KOPT-K1 (cell line): ENCODE measurements around the gene SP4.

ENCODE experiments used
- H3K27ac ChIP-seq: fragments of 200-600 bp; sonication (generic); 2 replicates; pipeline ENCODE4 v1.5.1; 2016; ENCODE audit warnings: antibody characterized with exemption, mild to moderate bottlenecking, low read depth, low read length; ENCODE audit not compliant: poor library complexity, severe bottlenecking
- H3K36me3 ChIP-seq: fragments of 200-600 bp; sonication (generic); 2 replicates; pipeline ENCODE4 v1.5.1; 2017; ENCODE audit warnings: antibody characterized with exemption, mild to moderate bottlenecking, low read length, moderate library complexity; ENCODE audit not compliant: insufficient read depth
- H3K9me3 ChIP-seq: fragments of 200-600 bp; sonication (generic); 2 replicates; pipeline ENCODE4 v1.5.1; 2017; ENCODE audit warnings: antibody characterized with exemption, low read length, mild to moderate bottlenecking; ENCODE audit not compliant: insufficient read depth, poor library complexity, severe bottlenecking

Gene SP4

GRCh38 chr7:21469894-21470293, 42.0 kb downstream of the SP4 start:
- Histone ChIP-seq H3K36me3 (peaks cover 7% of the 10 kb centered on the region; the same call in 1 of the 2 replicates), H3K9me3 (peaks cover 6% of the 10 kb centered on the region), H3K27ac (no peak overlapping the region)

- Histone ChIP-seq H3K27ac (no peak overlapping the region), H3K36me3 (peaks cover 2% of the 10 kb centered on the region; the same call in 1 of the 2 replicates), H3K9me3 (peaks cover 6% of the 10 kb centered on the region)
Observed at GRCh38 chr7:21472029-21472428, 44.1 kb downstream of the SP4 start.

GRCh38 chr7:21476429-21476828, 48.5 kb downstream of the SP4 start:
- Histone ChIP-seq H3K9me3 (peaks cover 11% of the 10 kb centered on the region), H3K27ac (no peak overlapping the region), H3K36me3 (peaks cover 29% of the 10 kb centered on the region)

- Histone ChIP-seq H3K27ac (no peak overlapping the region), H3K9me3 (peaks cover 5% of the 10 kb centered on the region), H3K36me3 (peaks cover 49% of the 10 kb centered on the region)
Observed at GRCh38 chr7:21480693-21481403, 53.0 kb downstream of the SP4 start.

GRCh38 chr7:21486511-21486910, 58.6 kb downstream of the SP4 start:
- peaks cover 29% of the 10 kb centered on the region for H3K9me3 ChIP-seq
- no peak overlapping the region for H3K27ac ChIP-seq
- peaks cover 47% of the 10 kb centered on the region for H3K36me3 ChIP-seq

GRCh38 chr7:21495731-21496130, 67.8 kb downstream of the SP4 start:
- no peak overlapping the region for H3K27ac ChIP-seq
- H3K9me3 ChIP-seq, result peaks cover 69% of the 10 kb centered on the region
- H3K36me3 ChIP-seq, result peaks cover 40% of the 10 kb centered on the region

GRCh38 chr7:21497072-21497471, 69.2 kb downstream of the SP4 start:
- Histone ChIP-seq H3K9me3 (peaks cover 61% of the 10 kb centered on the region), H3K36me3 (peaks cover 39% of the 10 kb centered on the region), H3K27ac (no peak overlapping the region)

- H3K36me3 ChIP-seq, result peaks cover 32% of the 10 kb centered on the region
- no peak overlapping the region for H3K27ac ChIP-seq
- peaks cover 41% of the 10 kb centered on the region for H3K9me3 ChIP-seq
Observed at GRCh38 chr7:21500117-21500832, 72.4 kb downstream of the SP4 start.

- peaks cover 22% of the 10 kb centered on the region for H3K9me3 ChIP-seq
- H3K36me3 ChIP-seq, result peaks cover 35% of the 10 kb centered on the region
- no peak overlapping the region for H3K27ac ChIP-seq
Observed at GRCh38 chr7:21504021-21504420, 76.1 kb downstream of the SP4 start.

- H3K27ac ChIP-seq, result no peak overlapping the region
- peaks cover 42% of the 10 kb centered on the region for H3K36me3 ChIP-seq
- H3K9me3 ChIP-seq, result peaks cover 15% of the 10 kb centered on the region
Observed at GRCh38 chr7:21507627-21508343, 79.9 kb downstream of the SP4 start.

GRCh38 chr7:21508538-21508937, 80.7 kb downstream of the SP4 start:
- H3K36me3 ChIP-seq, result peaks cover 38% of the 10 kb centered on the region
- peaks cover 15% of the 10 kb centered on the region for H3K9me3 ChIP-seq
- H3K27ac ChIP-seq, result no peak overlapping the region

GRCh38 chr7:21514062-21514461, 86.2 kb downstream of the SP4 start:
- Histone ChIP-seq H3K36me3 (peaks cover 24% of the 10 kb centered on the region), H3K9me3 (peaks cover 5% of the 10 kb centered on the region), H3K27ac (no peak overlapping the region)

GRCh38 chr7:21524680-21525079, 96.8 kb downstream of the SP4 start:
- Histone ChIP-seq H3K36me3 (no peaks in the 10 kb centered on the region), H3K9me3 (peaks cover 16% of the 10 kb centered on the region), H3K27ac (no peak overlapping the region)

GRCh38 chr7:21526007-21526406, 98.1 kb downstream of the SP4 start:
- H3K9me3 ChIP-seq, result peaks cover 16% of the 10 kb centered on the region
- H3K36me3 ChIP-seq, result no peaks in the 10 kb centered on the region
- H3K27ac ChIP-seq, result no peak overlapping the region

GRCh38 chr7:21526448-21526847, 98.6 kb downstream of the SP4 start:
- Histone ChIP-seq H3K36me3 (no peaks in the 10 kb centered on the region), H3K9me3 (peaks cover 16% of the 10 kb centered on the region), H3K27ac (no peak overlapping the region)
